Transverse colon (tissue), 3 donors: Measurements from ENCODE around the gene RASL12.

Experiments
- CTCF ChIP-seq, 5 experiments: fragments of 200-600 bp in 3 of 5; fragments of 450-650 bp in 2 of 5; sonication (generic) in 3 of 5; IDR thresholded peaks; 1 replicate in 2 of 5; 2 replicates in 3 of 5; pipeline ENCODE4 v1.5.1; 2016 to 2017; ENCODE audit warnings: antibody characterized with exemption in 5 of 5, inconsistent platforms in 3 of 5, mild to moderate bottlenecking in 2 of 5, moderate library complexity in 1 of 5
- POLR2A ChIP-seq: fragments of 450-650 bp; IDR thresholded peaks from one replicate; pipeline ENCODE4 v1.6.1; 2016; ENCODE audit warnings: antibody characterized with exemption, mild to moderate bottlenecking, moderate library complexity

DNA sequence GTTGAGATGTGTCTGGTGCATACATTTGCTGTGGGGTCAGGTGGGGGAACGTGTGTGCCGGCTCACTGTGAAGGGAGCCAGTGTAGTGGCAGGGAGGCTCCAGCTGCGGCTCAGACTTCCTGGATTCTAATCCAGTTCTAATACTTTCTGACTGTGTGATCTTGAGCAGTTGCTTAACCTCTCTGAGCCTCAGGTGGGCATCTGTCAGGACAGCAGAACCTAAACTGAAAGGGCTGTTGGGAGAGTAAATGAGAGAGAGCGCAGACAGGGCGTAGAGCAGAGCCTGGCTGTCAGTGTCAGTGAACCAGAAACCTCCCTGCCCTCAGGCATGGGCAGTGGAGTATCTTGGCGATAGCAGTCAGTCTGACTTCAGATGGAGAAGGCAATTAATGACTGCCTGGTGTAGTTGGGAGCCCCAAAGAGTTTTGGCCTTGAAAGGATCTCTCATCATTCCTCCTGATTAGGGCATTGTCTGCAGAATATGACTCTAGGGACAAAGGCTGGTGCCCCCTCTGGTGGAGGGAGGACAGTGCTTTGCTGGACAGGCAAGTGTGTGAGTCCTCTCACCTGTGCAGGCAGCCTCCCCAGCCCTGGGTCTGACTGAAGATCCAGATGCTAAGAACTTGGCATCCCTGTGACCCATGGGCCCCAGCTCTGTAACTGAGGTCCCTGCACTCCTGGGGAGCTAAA lies 18.3 kb upstream of the RASL12 start:
- TF ChIP-seq POLR2A (no peak), CTCF (IDR thresholded peaks at IDR 0.05) (peak; percentile 22 to 43 (median 33))
